Endothelial cell of umbilical vein (primary cell): ENCODE data around the gene MGAT4B. TPM values are rescaled to one million over a fixed set of nuclear protein-coding genes. Genes with fewer than 3 reads are reported as not detected.

Experiments
- BruUV-seq: library from RNA; stranded (reverse); fragments of 400-500 nt; replicated peaks from 2 replicates; lab custom pipeline; 2021; lab: Mats Ljungman, UMichigan
- CTCF ChIA-PET: fragments of 300-600, 350-600 bp; sonication (Branson Sonifier 250); formaldehyde crosslinking; loops from one replicate; lab custom pipeline; 2021; ENCODE audit warnings: antibody characterized with exemption, inconsistent platforms; lab: Charles Lee
- POLR2A ChIA-PET: fragments of 300-600, 350-600 bp; sonication (Branson Sonifier 250); formaldehyde crosslinking; loops from one replicate; lab custom pipeline; 2021; ENCODE audit warnings: antibody characterized with exemption, inconsistent platforms; lab: Charles Lee
- DNase-seq: peaks from one replicate; pipeline ENCODE4 v3.0.0-alpha.2; 2011; ENCODE audit warnings: low read depth, low spot score
- FAIRE-seq: peaks from 2 replicates; lab custom pipeline; 2011; peaks lifted over from hg19 to GRCh38; lab: Jason Lieb, UNC
- H2AFZ ChIP-seq: 2 replicates; pipeline ENCODE4 v1.6.0; 2012; ENCODE audit warnings: low read depth, low read length, control low read depth, inconsistent platforms
- H3K27ac ChIP-seq: 2 replicates; pipeline ENCODE4 v1.5.1; 2011; ENCODE audit warnings: low read depth, mild to moderate bottlenecking, control low read depth, low read length, moderate library complexity; ENCODE audit not compliant: insufficient read depth
- H3K27me3 ChIP-seq, 2 experiments: 2 replicates each; pipeline versions ENCODE4 v1.6.0 to v1.6.1; 2011; ENCODE audit warnings: low read length in 2 of 2, mixed read lengths in 1 of 2; ENCODE audit not compliant: control insufficient read depth in 2 of 2, insufficient read depth in 2 of 2
- H3K36me3 ChIP-seq, 2 experiments: 2 replicates in 1 of 2; 3 replicates in 1 of 2; pipeline ENCODE4 v1.5.1; 2011; ENCODE audit warnings: low read length in 2 of 2, mild to moderate bottlenecking in 1 of 2, moderate library complexity in 1 of 2; ENCODE audit not compliant: control insufficient read depth in 2 of 2, insufficient read depth in 2 of 2; ENCODE audit errors: extremely low read depth in 1 of 2
- H3K4me1 ChIP-seq: 3 replicates; pipeline ENCODE4 v1.5.1; 2011; ENCODE audit warnings: mild to moderate bottlenecking, low read length; ENCODE audit not compliant: control insufficient read depth, insufficient read depth; ENCODE audit errors: extremely low read depth
- H3K4me2 ChIP-seq: 2 replicates; pipeline ENCODE4 v1.6.1; 2011; ENCODE audit warnings: low read length, control low read depth, mixed read lengths; ENCODE audit not compliant: insufficient read depth
- H3K4me3 ChIP-seq, 3 experiments: fragments of 200-600 bp in 1 of 3; sonication (generic), shearing (Covaris generic) in 1 of 3; replicated peaks in 1 of 3; 2 replicates each; pipeline ENCODE4 v1.5.1; 2011 to 2016; ENCODE audit warnings: control low read depth in 3 of 3, low read length in 3 of 3, mild to moderate bottlenecking in 2 of 3, inconsistent platforms in 1 of 3, low read depth in 1 of 3, moderate library complexity in 1 of 3; ENCODE audit not compliant: insufficient read depth in 1 of 3
- H3K79me2 ChIP-seq: 2 replicates; pipeline ENCODE4 v1.6.0; 2012; ENCODE audit warnings: low read length, inconsistent platforms; ENCODE audit not compliant: control insufficient read depth, insufficient read depth
- H3K9ac ChIP-seq: replicated peaks from 2 replicates; pipeline ENCODE3; 2011; ENCODE audit warnings: low read length, control low read depth; ENCODE audit not compliant: insufficient read depth; ENCODE audit errors: extremely low read depth
- H3K9me1 ChIP-seq: replicated peaks from 3 replicates; pipeline ENCODE4 v1.6.0; 2011; ENCODE audit warnings: mild to moderate bottlenecking, low read length; ENCODE audit not compliant: control insufficient read depth, insufficient read depth; ENCODE audit errors: extremely low read depth
- H3K9me3 ChIP-seq: replicated peaks from 2 replicates; pipeline ENCODE4 v1.5.1; 2012; ENCODE audit warnings: low read length, inconsistent platforms; ENCODE audit not compliant: control insufficient read depth, insufficient read depth
- H4K20me1 ChIP-seq: replicated peaks from 2 replicates; pipeline ENCODE3; 2011; ENCODE audit warnings: mild to moderate bottlenecking, low read length; ENCODE audit not compliant: control insufficient read depth, insufficient read depth; ENCODE audit errors: extremely low read depth
- CTCF ChIP-seq, 2 donors: IDR thresholded peaks; 1 replicate in 1 of 2; 2 replicates in 1 of 2; pipeline ENCODE4 v1.5.1; 2011; ENCODE audit warnings: low read length in 2 of 2, mild to moderate bottlenecking in 2 of 2, moderate library complexity in 2 of 2, control low read depth in 1 of 2, inconsistent platforms in 1 of 2, low read depth in 1 of 2; ENCODE audit not compliant: insufficient read depth in 1 of 2; ENCODE audit errors: extremely low read depth in 1 of 2
- EZH2 ChIP-seq: IDR thresholded peaks from 2 replicates; pipeline ENCODE4 v1.6.1; 2012; ENCODE audit warnings: borderline replicate concordance, low read depth, mild to moderate bottlenecking, moderate library complexity, low read length, inconsistent platforms; ENCODE audit not compliant: severe bottlenecking
- FOS ChIP-seq: IDR thresholded peaks from 2 replicates; pipeline ENCODE4 v1.6.1; 2011; ENCODE audit warnings: mild to moderate bottlenecking, low read length, moderate library complexity, borderline replicate concordance; ENCODE audit not compliant: insufficient read depth
- GATA2 ChIP-seq: IDR thresholded peaks from 2 replicates; pipeline ENCODE4 v1.7.0; 2011; ENCODE audit warnings: low read depth, mild to moderate bottlenecking, moderate library complexity, mixed read lengths, low read length; ENCODE audit not compliant: insufficient read length, insufficient read depth
- JUN ChIP-seq: IDR thresholded peaks from 2 replicates; pipeline ENCODE4 v1.6.1; 2011; ENCODE audit warnings: borderline replicate concordance, low read depth; ENCODE audit not compliant: insufficient read length, insufficient read depth
- MAX ChIP-seq: IDR thresholded peaks from 2 replicates; pipeline ENCODE4 v1.6.1; 2011; ENCODE audit not compliant: insufficient read depth, insufficient read length
- MYC ChIP-seq: IDR thresholded peaks from one replicate; pipeline ENCODE4 v1.6.1; 2011; ENCODE audit warnings: mild to moderate bottlenecking, low read depth, low read length
- POLR2A ChIP-seq: IDR thresholded peaks from 2 replicates; pipeline ENCODE4 v1.6.1; 2012; ENCODE audit warnings: low read depth, mild to moderate bottlenecking, control low read depth, low read length
- POLR2AphosphoS5 ChIP-seq: IDR thresholded peaks from 2 replicates; pipeline ENCODE4 v1.6.1; 2012; ENCODE audit warnings: low read depth, mild to moderate bottlenecking, control low read depth, low read length, moderate library complexity; ENCODE audit not compliant: insufficient read depth
- dilution Hi-C: fragments of 300-500 bp; cut with MboI; formaldehyde crosslinking; loops from one replicate; pipeline ENCODE4 v1.15.0; 2019; ENCODE audit warnings: low sequenced_read_pairs; ENCODE audit not compliant: extremely low pct_ligation_motif_present
- intact Hi-C: fragments of 100-400 bp; cut with micrococcal nuclease; formaldehyde crosslinking; loops from one replicate; pipeline ENCODE4 v1.10.0; 2022
- polyA plus RNA-seq, 4 experiments: library from polyadenylated mRNA; depleted of rRNA in 3 of 4; stranded (reverse) in 3 of 4; unstranded in 1 of 4; fragments of >200 nt; gene quantifications; 2 replicates each; pipeline versions ENCODE4 v1.2.1 to v1.2.3, GENCODE V29; 2011 to 2012; ENCODE audit warnings: missing spikeins in 1 of 4
- total RNA-seq: library from RNA; stranded (reverse); gene quantifications from 2 replicates; pipeline ENCODE4 v1.2.3, GENCODE V29; 2021

Gene MGAT4B
- total and polyA plus RNA-seq, 2 donors (not counting 3 experiments of a cell fraction or from before 2014, with no cell fraction given), result 243 TPM

- no peaks in the 10 kb centered on the region for H3K27me3 ChIP-seq
- no peak overlapping the region for H3K9ac ChIP-seq
- dilution Hi-C loops, result no loop called here
- no peak overlapping the region for H3K27ac ChIP-seq
- peaks cover 6 to 28% of the 10 kb centered on the region in 2 experiments for H3K36me3 ChIP-seq
- ChIA-PET POLR2A (no interaction called here), CTCF (interaction anchor here (0.8 to 4.8 kb wide), 4 partner anchors 9 to 20 kb away, joined by 3 to 22 read pairs (median 6); partner anchors contain the start of gene LTC4S)
- H3K4me2 ChIP-seq, result no peak overlapping the region
- FAIRE-seq (no peak), DNase-seq (no peak)
- H3K79me2 ChIP-seq, result no peaks in the 10 kb centered on the region
- no peaks in the 10 kb centered on the region for H3K9me3 ChIP-seq
- no peak overlapping the region for H3K4me3 ChIP-seq
- BruUV-seq, result TSS peak; percentile 20
- H3K9me1 ChIP-seq, result no peaks in the 10 kb centered on the region
- H4K20me1 ChIP-seq, result no peaks in the 10 kb centered on the region
- H3K4me1 ChIP-seq, result peaks cover 14% of the 10 kb centered on the region
- no peak overlapping the region for H2AFZ ChIP-seq
- no peak for TF ChIP-seq POLR2A
- no peak for TF ChIP-seq CTCF (IDR thresholded peaks at IDR 0.05; ENCODE audit: extremely low read depth in 1 of 2, insufficient read depth in 1 of 2, low read depth in 1 of 2, low read length in 2 of 2)
- TF ChIP-seq FOS, result no peak
- TF ChIP-seq EZH2, result no peak
- no peak for TF ChIP-seq MAX
- no peak for TF ChIP-seq JUN
- no peak for TF ChIP-seq POLR2AphosphoS5
- TF ChIP-seq MYC, result no peak
- no peak for TF ChIP-seq GATA2
- intact Hi-C loops, result no loop called here
These were observed 30.2 kb downstream of the MGAT4B start for GRCh38 chr5:179776411-179776938.
